ENCODE results near the gene FOXF1.

GRCh38 chr16:86512860-86513470, 2.6 kb downstream of the FOXF1 start:
- TF ChIP-seq CTCF (IDR thresholded peaks at IDR 0.05; ENCODE audit: borderline replicate concordance, extremely low read depth, low read length, poor library complexity, severe bottlenecking), result no peak
- TF ChIP-seq EZH2 (IDR thresholded peaks at IDR 0.05; ENCODE audit: borderline replicate concordance, low read depth, low read length, severe bottlenecking), result no peak
